Spinal cord (tissue), 10 donors: ENCODE measurements around the gene GRK5. TPM values are rescaled to one million over a fixed set of nuclear protein-coding genes. Genes with fewer than 3 reads are reported as not detected.

Experiments used
- DNase-seq, 6 donors: peaks; one replicate each; pipeline versions ENCODE4 v3.0.0 to v3.0.0-alpha.2; 2013 to 2015; ENCODE audit warnings: low spot score in 6 of 6, low read depth in 4 of 6
- H3K27ac ChIP-seq: one replicate; pipeline ENCODE4 v1.5.1; 2013; ENCODE audit warnings: low read depth, low read length, control low read depth
- H3K27me3 ChIP-seq: one replicate; pipeline ENCODE4 v1.6.1; 2013; ENCODE audit warnings: low read length; ENCODE audit not compliant: control insufficient read depth, insufficient read depth
- H3K36me3 ChIP-seq: one replicate; pipeline ENCODE4 v1.6.1; 2013; ENCODE audit warnings: low read length; ENCODE audit not compliant: control insufficient read depth, insufficient read depth
- H3K4me1 ChIP-seq: one replicate; pipeline ENCODE4 v1.6.1; 2013; ENCODE audit warnings: low read length; ENCODE audit not compliant: control insufficient read depth, insufficient read depth
- H3K4me3 ChIP-seq: one replicate; pipeline ENCODE4 v1.5.1; 2013; ENCODE audit warnings: low read depth, low read length, control low read depth
- H3K9me3 ChIP-seq: one replicate; pipeline ENCODE4 v1.6.1; 2013; ENCODE audit warnings: low read length; ENCODE audit not compliant: control insufficient read depth, insufficient read depth
- WGBS: methylation state at CpG from one replicate; pipeline ENCODE4 v1.1.5; 2013; ENCODE audit warnings: missing lambda C conversion rate; ENCODE audit not compliant: insufficient coverage; 5-methylcytosine and 5-hydroxymethylcytosine counted together
- polyA plus RNA-seq, 2 donors: library from polyadenylated mRNA; unstranded; fragments of 120-200 nt; gene quantifications; one replicate each; pipeline ENCODE4 v1.2.1, GENCODE V29; 2013; ENCODE audit not compliant: insufficient read length in 2 of 2
- total RNA-seq, 2 donors: library from RNA; depleted of rRNA in 1 of 2; stranded (reverse); fragments of 120-200 nt in 1 of 2; fragments of >200 nt in 1 of 2; gene quantifications; one replicate each; pipeline versions ENCODE4 v1.2.3 to v1.2.4, GENCODE V29; 2013 to 2014
- donor health status: healthy.

The GRK5 gene
- total and polyA plus RNA-seq, 4 donors, result 15.6 to 29.5 (median 25.6) TPM

DNA sequence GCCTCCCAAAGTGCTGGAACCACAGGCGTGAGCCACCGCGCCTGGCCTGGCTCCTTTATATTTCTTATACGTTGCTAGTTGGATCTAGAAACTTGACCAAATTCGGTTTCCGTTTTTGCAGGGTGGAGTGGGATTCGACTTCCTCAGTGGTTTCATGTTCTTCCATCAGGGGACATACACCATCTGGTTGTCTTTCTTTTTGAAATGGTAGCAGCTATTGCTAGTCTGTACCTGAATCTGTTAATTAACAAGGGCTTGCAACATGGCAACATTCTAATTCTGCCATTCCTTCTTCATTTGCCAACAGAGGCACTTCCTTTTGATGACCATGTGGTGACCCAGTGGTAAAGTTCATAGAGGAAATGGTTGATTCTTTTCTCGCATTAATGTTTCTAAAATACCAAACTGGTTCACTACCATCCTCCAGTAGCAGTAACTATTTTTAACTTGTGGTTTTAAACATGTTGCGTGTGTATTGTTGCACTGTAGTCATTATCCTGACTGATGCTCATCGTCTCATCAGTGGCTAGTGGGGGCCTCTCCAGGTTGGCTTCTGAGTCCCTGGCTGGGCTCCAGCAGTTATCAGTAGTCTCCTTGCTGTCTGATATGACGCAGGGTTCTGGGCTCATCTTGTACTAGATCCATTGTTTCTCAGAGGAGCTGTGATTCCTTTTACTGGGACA, 175.9 kb downstream of the GRK5 start:
- H3K4me1 ChIP-seq, result peaks cover 19% of the 10 kb centered on the region
- no peaks in the 10 kb centered on the region for H3K9me3 ChIP-seq
- no peaks in the 10 kb centered on the region for H3K27me3 ChIP-seq
- WGBS, result 97% methylated on average over 6 of the region's 11 CpGs
- no peak for DNase-seq
- H3K36me3 ChIP-seq, result peaks cover 2% of the 10 kb centered on the region
- no peak overlapping the region for H3K4me3 ChIP-seq
- H3K27ac ChIP-seq, result no peak overlapping the region

- no peak for DNase-seq
- Histone ChIP-seq H3K4me3 (no peak overlapping the region), H3K27ac (no peak overlapping the region), H3K36me3 (peaks cover 2% of the 10 kb centered on the region), H3K27me3 (no peaks in the 10 kb centered on the region), H3K4me1 (peaks cover 11% of the 10 kb centered on the region), H3K9me3 (no peaks in the 10 kb centered on the region)
- WGBS, result 73% methylated on average over 3 of the region's 5 CpGs
Observed at GRCh38 chr10:119384127-119384526, 176.8 kb downstream of the GRK5 start.

DNA sequence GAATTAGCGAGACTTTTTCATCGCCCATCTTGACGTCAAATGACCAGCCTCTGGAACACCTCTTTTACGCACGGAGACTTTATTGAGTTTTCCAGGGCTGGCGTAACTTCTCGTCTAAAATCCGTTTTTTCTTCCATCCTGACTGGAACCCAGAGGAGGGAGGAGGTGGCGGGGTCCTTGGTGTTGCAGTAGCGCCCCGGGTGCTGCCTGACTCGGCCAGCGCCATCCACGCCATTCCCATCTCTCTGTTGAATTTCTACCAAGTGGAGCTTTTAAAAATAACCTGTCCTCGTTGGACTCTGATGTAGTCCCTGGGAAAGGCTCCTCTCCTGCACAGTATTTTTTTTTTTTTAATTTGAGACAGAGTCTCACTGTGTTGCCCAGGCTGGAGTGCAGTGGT, 179.3 kb downstream of the GRK5 start:
- no peaks in the 10 kb centered on the region for H3K9me3 ChIP-seq
- H3K4me3 ChIP-seq, result no peak overlapping the region
- WGBS, result 94% methylated on average over 6 of the region's 15 CpGs
- H3K4me1 ChIP-seq, result peaks cover 12% of the 10 kb centered on the region
- H3K27ac ChIP-seq, result no peak overlapping the region
- H3K27me3 ChIP-seq, result no peaks in the 10 kb centered on the region
- peaks cover 7% of the 10 kb centered on the region for H3K36me3 ChIP-seq
- no peak for DNase-seq

GRCh38 chr10:119388849-119389345, 181.5 kb downstream of the GRK5 start:
- Histone ChIP-seq H3K4me3 (no peak overlapping the region), H3K27ac (no peak overlapping the region), H3K4me1 (peaks cover 18% of the 10 kb centered on the region), H3K9me3 (no peaks in the 10 kb centered on the region), H3K36me3 (peaks cover 7% of the 10 kb centered on the region), H3K27me3 (no peaks in the 10 kb centered on the region)
- DNase-seq, result no peak
- WGBS, result no CpG with 5 or more reads among the region's 1 CpG

DNA sequence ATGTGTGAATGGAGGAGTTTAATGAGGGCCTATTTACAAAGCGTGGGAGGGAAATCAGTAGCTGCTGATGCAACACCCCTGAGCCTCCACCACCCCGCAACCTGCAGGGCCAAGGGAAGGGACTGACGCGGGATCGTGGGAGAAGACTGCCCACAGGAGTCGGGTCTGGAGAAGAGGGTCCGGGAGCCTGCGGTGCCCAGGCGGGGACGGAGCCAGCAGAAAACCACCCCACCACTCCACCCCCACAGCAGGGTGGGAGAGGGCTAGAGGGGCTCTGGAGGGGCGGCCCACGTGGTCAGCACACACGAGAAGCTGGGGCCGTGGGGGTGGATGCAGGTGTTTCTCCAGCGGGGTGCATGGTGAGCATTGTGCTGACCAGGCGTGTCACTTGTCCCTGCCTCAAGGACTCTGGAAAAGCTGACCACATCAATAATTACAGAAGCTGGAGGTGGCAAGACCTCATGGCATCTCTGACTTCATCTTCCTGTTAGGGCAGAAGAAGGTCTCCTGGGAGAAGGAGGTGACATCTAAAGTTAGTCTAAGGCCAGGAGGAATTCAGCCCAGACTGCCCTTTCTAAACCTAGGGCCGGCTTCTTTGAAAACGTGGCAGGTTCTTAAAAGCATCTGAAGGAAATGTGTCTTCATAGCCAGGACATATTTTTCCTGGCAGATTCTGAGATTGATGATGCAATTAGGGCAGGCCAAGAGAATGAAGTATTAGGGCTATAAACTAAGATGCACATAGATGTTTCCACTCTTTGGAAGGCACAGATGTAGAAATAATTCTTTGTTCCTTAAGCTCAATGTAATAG, 184.3 kb downstream of the GRK5 start:
- no peaks in the 10 kb centered on the region for H3K9me3 ChIP-seq
- H3K36me3 ChIP-seq, result peaks cover 7% of the 10 kb centered on the region
- DNase-seq, result peak in 1 of 6 donors; percentile 60
- H3K4me3 ChIP-seq, result no peak overlapping the region
- 68% methylated on average over 7 of the region's 18 CpGs for WGBS
- H3K27ac ChIP-seq, result no peak overlapping the region
- H3K27me3 ChIP-seq, result no peaks in the 10 kb centered on the region
- H3K4me1 ChIP-seq, result peaks cover 34% of the 10 kb centered on the region

GRCh38 chr10:119393019-119393418, 185.6 kb downstream of the GRK5 start:
- no peak for DNase-seq
- Histone ChIP-seq H3K27me3 (no peaks in the 10 kb centered on the region), H3K4me3 (no peak overlapping the region), H3K9me3 (no peaks in the 10 kb centered on the region), H3K4me1 (peaks cover 34% of the 10 kb centered on the region), H3K27ac (no peak overlapping the region), H3K36me3 (peaks cover 7% of the 10 kb centered on the region)
- 54% methylated on average over 11 of the region's 13 CpGs for WGBS

- no peak overlapping the region for H3K27ac ChIP-seq
- 83% methylated on average over 7 of the region's 11 CpGs for WGBS
Observed at GRCh38 chr10:119393421-119393820, 186.1 kb downstream of the GRK5 start.

DNA sequence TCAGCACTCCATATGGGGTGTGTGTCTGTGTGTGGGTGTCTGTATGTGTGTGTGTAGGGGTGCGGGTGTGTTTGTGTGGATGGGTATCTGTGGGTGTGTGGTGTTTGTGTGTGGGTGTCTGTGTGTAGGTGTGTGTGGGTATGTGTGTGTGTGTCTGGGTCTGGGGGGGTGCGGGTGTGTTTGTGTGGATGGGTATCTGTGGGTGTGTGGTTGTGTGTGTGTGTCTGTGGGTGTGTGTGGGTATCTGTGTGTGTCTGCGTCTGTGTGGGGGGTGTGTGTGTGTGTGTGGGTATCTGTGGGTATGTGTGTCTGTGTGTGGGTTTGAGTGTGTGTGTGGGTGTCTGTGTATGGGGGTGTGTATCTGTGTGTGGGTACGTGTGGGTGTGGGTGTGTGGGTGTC, 186.5 kb downstream of the GRK5 start:
- Histone ChIP-seq H3K4me1 (peaks cover 34% of the 10 kb centered on the region), H3K4me3 (no peak overlapping the region), H3K36me3 (peaks cover 10% of the 10 kb centered on the region), H3K27me3 (no peaks in the 10 kb centered on the region), H3K27ac (no peak overlapping the region), H3K9me3 (no peaks in the 10 kb centered on the region)
- no peak for DNase-seq
- WGBS, result 100% methylated on average over 3 of the region's 4 CpGs

More at GRCh38 chr10:119393421-119393820, 186.1 kb downstream of the GRK5 start:
- H3K36me3 ChIP-seq, result peaks cover 7% of the 10 kb centered on the region
- peaks cover 34% of the 10 kb centered on the region for H3K4me1 ChIP-seq
- no peaks in the 10 kb centered on the region for H3K27me3 ChIP-seq
- no peaks in the 10 kb centered on the region for H3K9me3 ChIP-seq
- H3K4me3 ChIP-seq, result no peak overlapping the region
- no peak for DNase-seq

- Histone ChIP-seq H3K36me3 (peaks cover 12% of the 10 kb centered on the region), H3K4me1 (peaks cover 34% of the 10 kb centered on the region), H3K9me3 (no peaks in the 10 kb centered on the region), H3K4me3 (no peak overlapping the region), H3K27me3 (no peaks in the 10 kb centered on the region), H3K27ac (no peak overlapping the region)
- no peak for DNase-seq
- whole genome bisulfite sequencing, result 91% methylated on average over 10 of the region's 11 CpGs
Observed at GRCh38 chr10:119394657-119395279, 187.4 kb downstream of the GRK5 start.
